HCEC 1CT (cell line): ENCODE results near the gene DCHS1.
A peak's percentile ranks its signal among the peaks of the same experiment; 100 is the strongest.

Experiments
- DNase-seq: peaks from one replicate; pipeline ENCODE4 v3.0.0-alpha.2; 2017

DCHS1 gene

DNA sequence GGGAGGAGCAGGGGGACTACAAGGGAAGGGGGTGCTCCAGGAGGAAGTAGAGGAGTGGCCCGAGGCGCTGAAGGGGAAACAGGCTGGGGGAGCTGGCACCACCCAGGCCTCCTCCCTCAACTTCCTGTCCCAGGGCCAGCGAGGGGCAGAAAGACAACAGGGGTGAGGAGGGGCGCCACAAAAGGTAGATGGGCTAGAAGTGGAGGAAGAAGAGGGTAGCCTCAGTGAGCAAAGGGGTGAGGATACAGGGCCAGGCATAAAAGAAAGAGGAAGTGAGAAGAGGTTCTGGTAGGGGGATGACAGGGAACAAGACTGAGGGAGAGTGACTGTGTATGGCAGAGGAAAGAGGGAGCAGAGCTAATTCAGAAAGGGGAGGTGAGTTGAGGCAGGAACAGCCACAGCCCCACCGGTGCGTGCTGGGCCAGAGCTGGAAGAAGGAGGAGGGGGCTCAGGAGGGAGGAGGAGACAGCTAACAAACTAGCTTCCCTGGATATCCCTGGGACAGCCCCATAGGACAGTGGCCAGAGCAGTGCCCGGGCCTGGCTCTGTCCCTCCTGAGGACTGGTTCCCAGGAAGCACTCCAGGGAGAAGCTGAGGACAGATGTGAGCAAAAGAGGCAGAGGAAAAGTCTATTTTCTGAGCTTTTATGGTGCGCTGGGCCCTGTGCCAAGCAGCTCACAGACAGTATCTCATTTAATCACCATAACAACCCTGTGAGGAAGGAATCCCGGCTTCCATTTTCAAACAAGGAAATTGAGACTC, 8.5 kb downstream of the DCHS1 start:
- no peak for DNase-seq

GRCh38 chr11:6646576-6646917, 9.1 kb downstream of the DCHS1 start:
- DNase-seq = peak; percentile 79

- peak; percentile 93 for DNase-seq
These were observed 9.5 kb downstream of the DCHS1 start for GRCh38 chr11:6646071-6646470.

GRCh38 chr11:6642957-6643356, 12.7 kb downstream of the DCHS1 start:
- DNase-seq = no peak

DNA sequence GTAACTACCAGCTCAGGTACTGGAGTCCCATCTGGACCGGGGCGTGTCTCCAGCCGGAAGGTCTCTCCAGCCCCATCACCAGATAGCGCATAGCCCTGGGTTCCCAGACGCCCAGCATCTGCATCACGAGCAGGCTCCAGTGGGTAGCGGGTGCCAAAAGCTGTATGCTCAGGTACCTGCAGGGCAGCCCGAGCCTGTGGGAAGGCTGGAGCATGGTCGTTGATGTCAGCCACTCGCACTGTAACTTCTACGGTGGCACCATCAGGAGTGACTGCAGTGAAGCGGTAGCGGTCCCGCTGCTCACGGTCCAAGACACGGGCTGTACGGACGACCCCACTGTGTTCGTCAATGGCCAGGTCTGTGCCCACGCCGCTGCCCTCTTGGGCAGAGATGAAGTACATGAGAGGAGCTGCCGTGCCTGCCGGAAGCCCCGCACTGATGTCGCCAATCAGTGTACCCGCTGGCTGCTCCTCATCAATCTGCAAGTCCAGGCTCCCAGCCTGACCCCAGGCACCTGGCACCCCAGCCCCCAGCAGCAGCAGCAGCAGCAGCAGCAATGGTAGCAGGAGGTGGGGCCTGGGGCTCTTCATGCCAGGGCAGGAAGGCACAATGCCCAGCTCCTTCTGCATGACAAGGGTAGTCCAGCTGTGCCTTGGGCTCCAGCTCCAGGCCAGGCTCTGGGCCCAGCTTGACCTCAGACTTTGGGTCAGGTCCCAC, 14.5 kb downstream of the DCHS1 start:
- no peak for DNase-seq

- DNase-seq = no peak
These were observed 15.3 kb downstream of the DCHS1 start for GRCh38 chr11:6640036-6640984.

DNA sequence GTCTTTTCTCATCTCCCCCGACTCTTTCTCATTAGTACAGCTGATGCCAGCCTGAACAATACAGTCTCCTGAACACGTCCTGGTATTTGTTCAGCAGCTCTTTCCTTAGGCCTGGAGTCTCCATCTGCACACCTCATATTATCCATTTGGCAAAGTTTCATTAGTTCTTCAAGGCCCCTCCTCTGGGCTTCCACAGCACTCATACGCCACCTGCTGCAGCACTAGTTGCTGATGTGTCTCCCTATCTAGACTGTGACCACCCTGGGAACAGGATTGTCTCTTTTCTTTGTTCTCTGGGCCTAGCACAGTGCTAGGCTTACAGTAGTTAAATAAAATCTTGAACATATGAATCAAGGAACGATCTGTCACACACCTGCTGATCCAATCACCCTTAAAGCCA, 17.2 kb downstream of the DCHS1 start:
- peak; percentile 43 for DNase-seq

DNA sequence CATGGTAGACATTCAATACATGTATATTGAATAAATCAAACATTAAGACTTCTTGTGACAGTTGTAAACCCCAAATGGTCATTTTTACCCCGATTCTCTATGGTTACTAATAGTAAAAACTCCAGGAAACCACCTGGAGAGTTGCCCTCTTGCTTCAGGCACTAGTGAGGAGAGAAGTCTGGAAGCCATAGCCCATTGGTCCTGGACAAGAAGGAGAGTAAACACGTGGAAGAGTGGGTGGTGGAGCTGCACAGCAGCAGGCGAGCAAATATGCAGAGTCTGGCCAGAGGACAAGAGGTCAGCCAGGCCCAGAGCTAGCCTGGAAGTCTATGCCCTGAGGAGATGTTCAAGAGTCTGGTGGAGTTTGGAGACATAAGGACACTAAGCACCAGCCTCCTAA, 17.7 kb downstream of the DCHS1 start:
- DNase-seq = peak; percentile 99

- no peak for DNase-seq
These were observed 19.1 kb downstream of the DCHS1 start for GRCh38 chr11:6636480-6636879.

DNA sequence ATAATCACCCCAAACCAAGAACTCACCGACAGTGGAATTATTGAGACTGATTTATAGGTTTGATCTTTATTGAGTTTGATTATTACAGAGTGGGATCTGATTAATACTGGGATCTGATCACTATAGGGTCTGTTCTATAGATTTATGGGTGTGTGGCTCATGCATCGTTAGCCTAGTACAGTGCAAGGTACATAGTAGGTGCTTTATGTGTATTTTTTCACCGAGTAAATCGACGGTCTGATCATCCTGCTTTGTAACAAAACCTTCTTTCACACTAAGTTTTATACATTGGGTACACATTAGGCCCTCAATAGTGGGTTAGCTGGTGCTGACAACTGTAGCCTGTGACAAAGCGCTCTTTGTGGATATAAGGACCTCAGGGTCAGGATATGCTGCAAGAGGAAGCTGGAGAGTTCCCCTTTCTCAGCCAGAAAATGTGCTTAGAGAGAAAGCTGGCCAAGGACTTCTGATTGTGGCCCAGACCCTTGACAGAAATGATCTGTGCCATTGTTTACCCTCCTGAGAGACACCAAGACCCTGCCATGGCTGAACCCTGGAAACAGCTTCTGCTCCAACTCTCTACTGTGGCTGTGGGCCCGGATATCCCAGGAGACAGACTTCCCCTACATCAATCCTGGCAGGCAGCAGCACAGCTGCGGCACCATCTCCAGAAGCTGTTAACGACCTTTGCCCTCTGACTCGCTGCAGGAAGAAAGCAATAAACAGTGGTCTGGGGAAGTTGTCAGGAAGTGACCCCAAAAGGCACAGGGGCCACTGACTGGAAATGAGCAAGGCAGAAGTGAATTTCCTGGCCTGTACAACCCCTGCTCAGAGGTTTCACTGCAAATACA, 20.3 kb downstream of the DCHS1 start:
- DNase-seq = peak; percentile 97

DNA sequence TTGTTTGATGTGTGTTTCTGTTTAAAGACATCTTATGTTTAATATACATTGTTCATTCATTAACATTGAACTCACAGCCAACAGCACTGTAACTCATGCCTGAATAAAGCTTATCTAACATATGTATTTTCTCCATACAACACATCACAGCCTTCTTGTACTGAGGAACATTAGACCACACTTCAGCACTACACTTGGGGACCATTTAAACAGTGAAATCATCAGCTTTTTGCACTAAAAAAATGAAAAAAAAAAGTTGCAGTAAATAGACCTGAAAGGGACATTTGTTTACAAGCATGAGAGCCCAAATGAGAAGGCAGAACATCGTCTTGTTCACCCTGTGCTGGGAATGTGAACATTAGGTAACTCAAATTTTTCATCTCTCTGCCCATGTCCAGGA, 21.1 kb downstream of the DCHS1 start:
- no peak for DNase-seq

DNA sequence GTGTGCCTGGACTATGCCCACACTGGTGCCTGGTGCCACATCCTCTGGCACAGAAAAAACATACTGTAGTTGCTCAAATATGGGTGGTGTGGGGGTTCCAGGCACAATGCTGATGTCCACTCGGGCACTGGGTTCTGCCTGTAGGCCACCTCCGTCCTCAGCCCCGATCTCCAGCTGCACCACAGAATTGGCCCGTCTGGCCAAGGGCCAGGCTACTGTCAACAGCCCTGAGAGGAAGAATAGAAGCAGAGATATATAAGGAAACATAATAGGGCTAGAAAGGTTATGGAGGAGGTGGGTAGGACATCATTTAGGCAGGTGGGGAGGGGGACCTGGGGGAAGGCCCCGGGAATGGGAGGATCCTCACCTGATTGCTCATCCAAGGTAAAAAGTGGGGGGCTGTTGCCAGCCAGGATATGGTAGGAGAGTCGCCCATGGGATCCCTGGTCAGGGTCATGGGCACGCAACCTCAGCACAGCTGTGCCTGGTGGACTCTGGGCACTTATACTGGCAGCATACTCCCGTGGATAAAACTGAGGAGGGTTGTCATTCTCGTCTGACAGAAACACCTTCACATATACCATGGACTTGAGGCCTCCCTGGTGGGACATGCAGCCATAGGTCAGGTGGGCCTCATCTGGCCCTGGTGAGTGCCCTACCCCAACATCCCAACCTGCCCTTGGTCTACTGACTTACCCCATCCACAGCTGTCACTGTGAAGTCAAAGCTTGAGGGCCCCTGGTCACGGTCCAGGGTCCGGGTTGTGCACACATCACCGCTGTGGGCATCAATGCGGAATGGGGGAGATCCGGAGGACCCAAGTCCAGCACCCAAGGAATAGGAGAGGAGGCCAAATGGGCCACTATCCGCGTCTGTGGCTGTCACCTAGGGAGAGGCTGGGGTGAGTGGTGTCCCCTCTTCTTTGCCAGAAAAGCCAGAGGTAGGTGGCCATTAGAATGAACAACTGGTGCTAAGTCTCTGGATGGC, 21.9 kb downstream of the DCHS1 start:
- DNase-seq = no peak

- DNase-seq = no peak
These were observed 23.2 kb downstream of the DCHS1 start for GRCh38 chr11:6632116-6633073.

DNA sequence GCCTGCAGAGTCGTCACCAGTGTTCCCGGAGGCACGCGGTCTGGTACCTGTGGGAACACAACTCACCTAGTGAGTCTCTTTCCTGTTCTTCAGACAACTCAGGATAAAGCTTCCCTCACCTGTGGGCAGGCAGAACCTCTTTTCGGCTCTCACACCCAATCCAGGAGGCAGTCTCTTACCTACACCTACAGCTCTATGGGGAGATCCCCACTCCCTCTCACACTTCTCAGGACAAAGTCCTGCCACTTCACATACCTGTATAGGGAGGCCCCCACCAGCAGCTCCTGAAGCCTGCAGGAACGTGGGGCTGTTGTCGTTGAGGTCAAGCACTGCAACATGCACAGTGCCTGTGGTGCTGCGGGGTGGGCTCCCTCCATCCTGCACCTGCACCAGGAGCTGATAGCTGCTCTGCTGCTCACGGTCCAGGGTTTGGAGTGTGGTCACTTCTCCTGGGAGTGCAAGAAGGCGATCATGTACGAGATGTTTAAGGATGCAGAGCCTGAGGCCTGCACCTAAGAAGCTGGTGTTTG, 24.2 kb downstream of the DCHS1 start:
- DNase-seq = no peak

DNA sequence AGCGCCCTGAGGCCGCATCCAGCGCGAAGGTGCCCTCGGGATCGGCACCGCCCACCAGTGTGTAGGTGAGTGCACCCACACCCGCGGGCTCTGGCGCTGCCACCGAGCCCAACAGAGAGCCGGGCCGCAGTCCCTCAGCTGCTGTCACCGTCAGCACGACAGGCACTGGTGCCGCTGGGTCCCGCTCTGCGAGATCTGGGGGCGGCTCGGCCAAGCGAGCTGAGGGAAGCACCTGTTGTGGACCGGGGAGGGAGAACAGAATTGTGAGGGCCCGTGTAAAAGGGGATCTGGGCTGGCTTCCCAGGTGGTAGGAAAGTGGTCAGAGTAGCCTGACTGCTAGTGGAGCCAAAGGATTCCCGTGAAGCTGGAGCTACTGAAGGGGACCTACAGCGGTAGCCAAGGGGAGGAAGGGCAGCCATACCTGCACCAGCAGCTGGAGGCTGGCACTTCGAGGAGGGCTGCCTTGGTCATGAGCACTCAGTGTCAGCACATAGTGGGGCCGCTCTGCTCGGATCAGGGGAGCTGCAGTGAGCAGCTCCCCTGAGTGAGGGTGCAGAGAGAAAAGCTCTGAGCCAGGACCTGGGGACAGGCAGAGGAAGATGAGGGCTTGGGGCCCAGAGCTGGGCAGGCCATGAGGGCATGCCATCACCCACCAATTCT, 24.8 kb downstream of the DCHS1 start:
- no peak for DNase-seq

GRCh38 chr11:6629892-6630631, 25.5 kb downstream of the DCHS1 start:
- DNase-seq = no peak

- DNase-seq = no peak
These were observed 26.1 kb downstream of the DCHS1 start for GRCh38 chr11:6629573-6629891.

- DNase-seq = no peak
These were observed 27.1 kb downstream of the DCHS1 start for GRCh38 chr11:6628526-6628925.
